ENCODE data around the gene ANK3.

The ANK3 gene

DNA sequence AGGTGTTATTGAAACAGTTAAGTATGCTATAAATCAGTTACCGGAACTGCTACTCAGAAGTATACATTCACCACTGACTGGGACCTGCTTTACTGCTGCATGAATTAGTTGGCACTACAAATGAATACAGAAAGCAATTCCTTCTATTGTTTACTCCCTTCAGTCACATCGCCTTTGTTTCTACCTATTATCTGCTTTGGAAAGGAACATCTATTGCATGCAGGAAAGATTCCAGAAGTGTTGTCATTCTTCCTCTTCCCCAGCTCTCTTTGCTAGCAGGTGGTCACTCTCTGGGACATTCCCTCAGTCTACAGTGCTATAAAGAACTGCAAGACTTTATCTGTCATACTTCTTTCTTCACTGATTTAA is 131.3 kb downstream of the ANK3 start:
- TF ChIP-seq FOXP2 (optimal IDR thresholded peaks at IDR 0.05; ENCODE audit: borderline replicate concordance, extremely low read depth, extremely low read length, insufficient read depth) (no peak), POLR2AphosphoS5 (IDR thresholded peaks at IDR 0.05; ENCODE audit: low read depth, low read length) (no peak), TAF1 (IDR thresholded peaks at IDR 0.05; ENCODE audit: borderline replicate concordance, insufficient read depth, low read length) (no peak), SIN3A (IDR thresholded peaks at IDR 0.05; ENCODE audit: borderline replicate concordance, insufficient read depth, low read length) (no peak)
- TF ChIP-seq, protein P1, sequence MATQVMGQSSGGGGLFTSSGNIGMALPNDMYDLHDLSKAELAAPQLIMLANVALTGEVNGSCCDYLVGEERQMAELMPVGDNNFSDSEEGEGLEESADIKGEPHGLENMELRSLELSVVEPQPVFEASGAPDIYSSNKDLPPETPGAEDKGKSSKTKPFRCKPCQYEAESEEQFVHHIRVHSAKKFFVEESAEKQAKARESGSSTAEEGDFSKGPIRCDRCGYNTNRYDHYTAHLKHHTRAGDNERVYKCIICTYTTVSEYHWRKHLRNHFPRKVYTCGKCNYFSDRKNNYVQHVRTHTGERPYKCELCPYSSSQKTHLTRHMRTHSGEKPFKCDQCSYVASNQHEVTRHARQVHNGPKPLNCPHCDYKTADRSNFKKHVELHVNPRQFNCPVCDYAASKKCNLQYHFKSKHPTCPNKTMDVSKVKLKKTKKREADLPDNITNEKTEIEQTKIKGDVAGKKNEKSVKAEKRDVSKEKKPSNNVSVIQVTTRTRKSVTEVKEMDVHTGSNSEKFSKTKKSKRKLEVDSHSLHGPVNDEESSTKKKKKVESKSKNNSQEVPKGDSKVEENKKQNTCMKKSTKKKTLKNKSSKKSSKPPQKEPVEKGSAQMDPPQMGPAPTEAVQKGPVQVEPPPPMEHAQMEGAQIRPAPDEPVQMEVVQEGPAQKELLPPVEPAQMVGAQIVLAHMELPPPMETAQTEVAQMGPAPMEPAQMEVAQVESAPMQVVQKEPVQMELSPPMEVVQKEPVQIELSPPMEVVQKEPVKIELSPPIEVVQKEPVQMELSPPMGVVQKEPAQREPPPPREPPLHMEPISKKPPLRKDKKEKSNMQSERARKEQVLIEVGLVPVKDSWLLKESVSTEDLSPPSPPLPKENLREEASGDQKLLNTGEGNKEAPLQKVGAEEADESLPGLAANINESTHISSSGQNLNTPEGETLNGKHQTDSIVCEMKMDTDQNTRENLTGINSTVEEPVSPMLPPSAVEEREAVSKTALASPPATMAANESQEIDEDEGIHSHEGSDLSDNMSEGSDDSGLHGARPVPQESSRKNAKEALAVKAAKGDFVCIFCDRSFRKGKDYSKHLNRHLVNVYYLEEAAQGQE (IDR thresholded peaks at IDR 0.05; ENCODE audit: insufficient read depth in 1 of 2, low read depth in 2 of 2, low read length in 2 of 2) = no peak

DNA sequence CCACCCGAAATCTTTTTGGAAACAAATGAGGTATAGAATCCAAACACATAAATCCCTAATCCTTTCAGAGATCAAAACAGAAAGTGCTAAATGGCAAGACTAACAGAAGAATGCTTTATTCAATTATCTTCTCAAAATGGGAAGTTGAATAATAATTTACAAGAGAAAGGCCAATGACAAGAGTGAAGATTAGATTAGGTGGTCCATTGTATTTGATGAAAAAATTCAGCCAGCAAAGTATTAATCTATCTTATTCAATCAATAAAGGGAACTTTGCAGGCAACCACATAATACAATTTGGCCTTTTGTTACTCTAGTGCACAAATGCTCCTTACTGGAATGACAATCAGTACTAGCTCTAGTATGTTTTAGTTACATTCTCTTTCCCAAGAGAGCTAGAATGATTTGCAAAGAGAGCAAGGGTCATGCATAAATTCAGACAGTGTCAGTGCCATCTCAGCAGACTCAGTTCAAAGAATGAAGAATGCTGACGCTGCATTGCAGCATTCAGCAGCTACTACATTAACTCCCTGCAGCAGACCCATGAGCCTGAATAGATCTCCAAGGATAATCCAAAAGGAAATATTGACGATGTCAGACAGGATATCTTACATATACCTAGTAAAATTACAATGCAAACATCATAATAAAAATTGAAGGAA is 131.8 kb downstream of the ANK3 start:
- TF ChIP-seq, protein P1 (IDR thresholded peaks at IDR 0.05; ENCODE audit: insufficient read depth in 1 of 2, low read depth in 2 of 2, low read length in 2 of 2) = no peak
- no peak for TF ChIP-seq FOXP2 (optimal IDR thresholded peaks at IDR 0.05; ENCODE audit: borderline replicate concordance, extremely low read depth, extremely low read length, insufficient read depth)
- no peak for TF ChIP-seq SIN3A (IDR thresholded peaks at IDR 0.05; ENCODE audit: borderline replicate concordance, insufficient read depth, low read length)
- no peak for TF ChIP-seq TAF1 (IDR thresholded peaks at IDR 0.05; ENCODE audit: borderline replicate concordance, insufficient read depth, low read length)
- TF ChIP-seq POLR2AphosphoS5 (IDR thresholded peaks at IDR 0.05; ENCODE audit: low read depth, low read length) = no peak

DNA sequence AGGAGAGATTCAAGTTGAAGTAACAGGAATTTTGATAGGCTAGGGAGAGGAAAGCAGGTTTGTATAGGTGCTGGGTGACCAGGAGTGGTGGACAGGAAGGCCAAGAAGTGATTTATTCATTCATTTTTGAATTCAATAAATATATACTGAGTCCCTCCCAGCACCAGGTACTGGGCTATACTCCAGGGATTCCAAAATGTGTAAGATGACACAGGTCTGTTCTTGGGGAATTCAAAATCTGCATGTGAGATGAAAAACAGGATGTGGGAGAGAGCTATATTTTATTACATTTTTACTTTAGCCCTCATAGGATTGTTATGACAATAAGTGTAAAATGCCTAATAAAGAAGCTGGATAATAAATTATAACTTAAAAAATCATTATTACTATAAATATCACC is 134.9 kb downstream of the ANK3 start:
- TF ChIP-seq SIN3A (IDR thresholded peaks at IDR 0.05; ENCODE audit: borderline replicate concordance, insufficient read depth, low read length) (no peak), POLR2AphosphoS5 (IDR thresholded peaks at IDR 0.05; ENCODE audit: low read depth, low read length) (no peak), FOXP2 (optimal IDR thresholded peaks at IDR 0.05; ENCODE audit: borderline replicate concordance, extremely low read depth, extremely low read length, insufficient read depth) (no peak), TAF1 (IDR thresholded peaks at IDR 0.05; ENCODE audit: borderline replicate concordance, insufficient read depth, low read length) (no peak)
- TF ChIP-seq, protein P1 (IDR thresholded peaks at IDR 0.05; ENCODE audit: insufficient read depth in 1 of 2, low read depth in 2 of 2, low read length in 2 of 2) = no peak

DNA sequence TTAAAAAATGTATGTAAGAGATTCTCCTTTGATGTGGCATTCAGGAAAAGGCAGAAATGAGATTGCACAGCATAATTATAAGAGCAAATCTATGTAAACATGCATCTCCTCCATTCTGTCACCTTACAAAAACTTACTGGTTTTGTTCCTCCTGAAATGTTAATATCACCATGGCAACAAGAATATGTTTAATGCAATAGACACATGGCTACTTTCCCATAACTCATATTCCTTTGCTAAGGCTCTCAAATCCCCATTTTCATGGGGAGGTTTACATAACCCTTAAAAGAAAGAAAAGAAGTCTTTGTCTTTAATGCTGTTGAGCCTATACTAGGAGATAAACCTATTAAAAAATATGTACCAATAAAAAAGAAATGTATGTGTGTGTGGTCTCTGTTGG is 136.2 kb downstream of the ANK3 start:
- no peak for TF ChIP-seq FOXP2 (optimal IDR thresholded peaks at IDR 0.05; ENCODE audit: borderline replicate concordance, extremely low read depth, extremely low read length, insufficient read depth)
- no peak for TF ChIP-seq SIN3A (IDR thresholded peaks at IDR 0.05; ENCODE audit: borderline replicate concordance, insufficient read depth, low read length)
- TF ChIP-seq, protein P1 (IDR thresholded peaks at IDR 0.05; ENCODE audit: insufficient read depth in 1 of 2, low read depth in 2 of 2, low read length in 2 of 2) = no peak
- TF ChIP-seq TAF1 (IDR thresholded peaks at IDR 0.05; ENCODE audit: borderline replicate concordance, insufficient read depth, low read length) = no peak
- TF ChIP-seq POLR2AphosphoS5 (IDR thresholded peaks at IDR 0.05; ENCODE audit: low read depth, low read length) = no peak
